ENCODE data around the gene EIF3I.

DNA sequence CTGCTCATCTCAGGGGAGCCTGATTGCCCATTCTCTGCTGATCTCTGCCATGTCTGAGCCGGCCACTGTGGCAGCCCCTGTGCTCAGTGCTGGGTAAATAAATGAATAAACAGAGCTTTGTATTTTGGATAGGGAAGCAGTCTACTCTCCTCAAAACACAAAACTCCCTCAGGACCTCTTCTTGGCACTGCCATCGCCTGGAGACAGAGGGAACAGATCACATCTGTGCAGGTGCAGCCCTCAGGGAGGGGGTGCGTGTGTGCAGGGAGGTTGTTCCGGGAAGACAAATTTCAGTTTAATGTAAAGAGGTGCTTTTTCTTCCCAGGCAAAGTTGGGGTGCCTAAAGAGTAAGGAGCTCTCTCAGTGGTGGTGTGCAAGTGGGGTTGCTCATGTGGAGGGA is 17.1 kb downstream of the EIF3I start:
- TF ChIP-seq CTCF (IDR thresholded peaks at IDR 0.05) = no peak
- no peak for TF ChIP-seq POLR2A (IDR thresholded peaks at IDR 0.05)
